Aorta (tissue), 5 donors: ENCODE measurements around the gene GPRIN3. TPM values are rescaled to one million over a fixed set of nuclear protein-coding genes. Genes with fewer than 3 reads are reported as not detected.
A peak's percentile ranks its signal among the peaks of the same experiment; 100 is the strongest.

Experiments
- ATAC-seq: fragments of 200-7000 bp; cut with Tn5 transposase; one replicate; pipeline ENCODE4 v1.9.1; 2022; ENCODE audit warnings: moderate library complexity; ENCODE audit not compliant: low FRiP score
- DNase-seq, 2 donors: peaks; one replicate each; pipeline ENCODE4 v3.0.0-alpha.2; 2020
- H3K27ac ChIP-seq, 2 donors: one replicate each; pipeline ENCODE4 v1.5.1; 2013; ENCODE audit warnings: low read length in 2 of 2, mild to moderate bottlenecking in 2 of 2, moderate library complexity in 2 of 2, control low read depth in 1 of 2, inconsistent platforms in 1 of 2, low read depth in 1 of 2
- H3K27me3 ChIP-seq, 2 donors: one replicate each; pipeline ENCODE4 v1.6.1; 2013; ENCODE audit warnings: control low read depth in 1 of 2, low read length in 1 of 2, mild to moderate bottlenecking in 1 of 2, moderate library complexity in 1 of 2; ENCODE audit not compliant: insufficient read depth in 2 of 2, control insufficient read depth in 1 of 2
- H3K36me3 ChIP-seq, 2 donors: one replicate each; pipeline ENCODE4 v1.6.1; 2013; ENCODE audit warnings: control low read depth in 1 of 2, low read length in 1 of 2, mild to moderate bottlenecking in 1 of 2; ENCODE audit not compliant: insufficient read depth in 2 of 2, control insufficient read depth in 1 of 2
- H3K4me1 ChIP-seq, 2 donors: one replicate each; pipeline ENCODE4 v1.6.1; 2013; ENCODE audit warnings: low read length in 2 of 2, control low read depth in 1 of 2, mild to moderate bottlenecking in 1 of 2, moderate library complexity in 1 of 2; ENCODE audit not compliant: insufficient read depth in 2 of 2, control insufficient read depth in 1 of 2
- H3K4me3 ChIP-seq, 2 donors: one replicate each; pipeline ENCODE4 v1.5.1; 2013; ENCODE audit warnings: low read length in 2 of 2, control low read depth in 1 of 2, mild to moderate bottlenecking in 1 of 2
- H3K9me3 ChIP-seq: one replicate; pipeline ENCODE4 v1.6.1; 2013; ENCODE audit warnings: mild to moderate bottlenecking, low read length; ENCODE audit not compliant: control insufficient read depth
- WGBS, 2 donors: extraction: QIAGEN DNeasy Blood & Tissue Kit; methylation state at CpG; one replicate each; pipeline ENCODE4 v1.1.7; 2013; 5-methylcytosine and 5-hydroxymethylcytosine counted together
- intact Hi-C, 2 donors: fragments of 100-400 bp; cut with DNase I; formaldehyde crosslinking; loops; one replicate each; pipeline versions ENCODE4 v1.14.2 to v1.15.0; 2022
- polyA plus RNA-seq, 2 donors: library from polyadenylated mRNA; stranded (reverse); fragments of 200-250 nt; gene quantifications; one replicate each; pipeline ENCODE4 v1.2.3, GENCODE V29; 2013
- total RNA-seq, 2 donors: library from RNA; stranded (reverse); fragmentation: NEBNext Ultra II Directional; extraction: Animal tissue kit (Norgen Biotek cat#: 25700); gene quantifications; one replicate each; pipeline ENCODE4 v1.2.1, GENCODE V29; 2021
- donor health status: healthy with polysubstance abuse.
- donor health status: Bipolar disorder and iron deficiency.
- donor health status: DM: no; HTN: no; CAD: no.
- donor health status: DM: no; HTN: no; CAD: no.
- donor health status: DM: yes; HTN: yes; CAD: no.

The GPRIN3 gene
- total and polyA plus RNA-seq, 4 donors, result 0.08 to 9.8 (median 3.9) TPM

DNA sequence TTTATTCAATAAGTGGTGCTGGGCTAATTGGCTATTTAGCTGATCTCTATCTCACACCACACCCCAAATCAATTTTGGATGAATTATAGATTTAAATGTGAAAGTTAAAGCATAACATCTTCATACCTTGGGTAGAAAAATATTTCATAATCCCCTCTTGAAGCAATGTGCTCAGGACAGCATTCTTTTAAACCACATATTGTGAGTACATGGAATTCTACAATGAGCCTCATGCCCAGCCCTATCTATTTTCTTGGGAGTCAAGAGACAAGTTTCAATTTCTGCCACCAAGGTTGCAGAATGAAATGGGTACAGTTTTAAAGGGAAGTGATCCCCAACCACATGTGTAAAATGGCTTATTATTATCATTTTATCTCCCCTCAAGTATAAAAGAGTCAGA, 30.6 kb upstream of the GPRIN3 start:
- H3K9me3 ChIP-seq, result no peaks in the 10 kb centered on the region
- ATAC-seq, result no peak
- intact Hi-C loops, result no loop called here
- no peak overlapping the region for H3K27ac ChIP-seq
- no peak overlapping the region for H3K4me3 ChIP-seq
- no peaks in the 10 kb centered on the region for H3K36me3 ChIP-seq
- H3K4me1 ChIP-seq, result no peaks in the 10 kb centered on the region
- no peaks in the 10 kb centered on the region for H3K27me3 ChIP-seq
- DNase-seq, result no peak

DNA sequence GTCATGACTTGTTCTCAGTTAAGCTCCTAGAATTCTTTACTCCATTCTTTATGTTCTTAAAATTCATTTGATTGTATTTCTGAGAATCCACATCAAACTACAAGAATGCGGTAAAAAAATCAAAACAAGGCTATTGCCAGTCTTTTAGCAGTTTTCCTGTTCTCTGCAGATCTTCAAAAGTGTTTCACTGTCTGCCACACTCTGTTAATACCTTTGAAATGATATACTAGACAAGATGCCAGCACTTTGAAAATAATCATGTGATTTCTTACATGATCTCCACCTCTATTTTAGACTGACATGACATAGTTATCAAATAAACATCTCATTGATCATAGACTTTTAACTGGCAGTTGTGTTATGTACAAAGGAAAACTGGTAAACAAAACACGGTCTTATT, 30.1 kb upstream of the GPRIN3 start:
- 79 to 80% methylated on average over 2 of the region's 2 CpGs for WGBS, 2 donors
- Histone ChIP-seq H3K27ac (no peak overlapping the region), H3K4me3 (no peak overlapping the region), H3K4me1 (no peaks in the 10 kb centered on the region), H3K27me3 (no peaks in the 10 kb centered on the region), H3K9me3 (no peaks in the 10 kb centered on the region), H3K36me3 (no peaks in the 10 kb centered on the region)
- intact Hi-C loops, result no loop called here
- no peak for ATAC-seq
- no peak for DNase-seq

DNA sequence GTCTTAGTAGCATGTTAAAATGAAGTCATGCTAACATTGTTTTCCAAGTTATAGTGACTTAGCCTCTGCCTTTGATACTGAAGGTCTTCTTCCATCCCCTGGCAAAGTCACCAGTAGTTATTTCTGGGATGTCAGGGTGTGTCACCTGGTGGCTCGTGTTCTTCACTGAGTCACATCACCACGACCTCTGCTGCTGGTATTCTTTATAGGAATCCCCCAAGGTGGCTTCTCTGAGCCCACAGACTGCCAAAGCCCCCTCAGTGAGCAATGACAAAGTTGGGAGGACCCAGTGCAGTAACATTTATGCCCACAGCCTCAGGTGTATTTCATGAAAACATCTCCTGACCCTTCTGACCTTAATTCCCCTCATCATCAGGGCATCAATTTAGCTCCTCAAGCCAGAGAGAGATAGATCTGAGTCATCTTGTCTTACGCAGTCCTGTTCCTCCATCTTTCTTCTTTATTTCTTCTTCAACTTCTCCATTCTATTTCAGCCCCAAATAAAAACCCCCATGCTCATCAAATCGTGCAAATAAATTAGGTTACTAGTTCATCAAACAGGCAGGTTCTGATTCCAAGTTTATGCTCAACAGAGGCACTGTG, 29.3 kb upstream of the GPRIN3 start:
- Histone ChIP-seq H3K9me3 (no peaks in the 10 kb centered on the region), H3K36me3 (no peaks in the 10 kb centered on the region), H3K27ac (no peak overlapping the region), H3K4me3 (no peak overlapping the region), H3K27me3 (no peaks in the 10 kb centered on the region), H3K4me1 (no peaks in the 10 kb centered on the region)
- 59 to 79% methylated on average over 4 of the region's 4 CpGs for WGBS, 2 donors
- DNase-seq, result no peak
- ATAC-seq, result no peak
- intact Hi-C loops, result no loop called here

DNA sequence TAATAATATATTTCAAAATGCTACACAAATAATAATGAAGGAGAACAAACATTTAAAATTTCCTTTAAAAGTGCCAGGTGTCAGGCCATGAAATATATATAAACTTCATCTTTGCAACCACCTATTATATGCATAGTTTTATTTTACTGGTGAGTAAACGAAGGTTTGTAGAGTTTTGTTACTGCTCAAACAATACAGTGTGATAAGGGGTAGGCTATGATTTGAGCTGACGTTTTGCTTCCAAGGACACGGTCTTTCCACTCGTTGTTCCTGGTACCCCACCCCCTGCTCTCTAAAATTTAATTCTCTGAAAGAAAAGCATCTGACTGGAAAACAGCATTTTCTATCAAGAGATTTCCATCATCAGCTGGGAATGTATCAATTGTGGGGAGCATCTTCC, 27.2 kb upstream of the GPRIN3 start:
- DNase-seq, result no peak
- no peak overlapping the region for H3K4me3 ChIP-seq
- 55 to 63% methylated on average over 4 of the region's 4 CpGs for WGBS, 2 donors
- H3K4me1 ChIP-seq, result no peaks in the 10 kb centered on the region
- no peak overlapping the region for H3K27ac ChIP-seq
- ATAC-seq, result no peak
- H3K36me3 ChIP-seq, result no peaks in the 10 kb centered on the region
- H3K27me3 ChIP-seq, result no peaks in the 10 kb centered on the region
- H3K9me3 ChIP-seq, result peaks cover 1% of the 10 kb centered on the region
- intact Hi-C loops, result no loop called here

DNA sequence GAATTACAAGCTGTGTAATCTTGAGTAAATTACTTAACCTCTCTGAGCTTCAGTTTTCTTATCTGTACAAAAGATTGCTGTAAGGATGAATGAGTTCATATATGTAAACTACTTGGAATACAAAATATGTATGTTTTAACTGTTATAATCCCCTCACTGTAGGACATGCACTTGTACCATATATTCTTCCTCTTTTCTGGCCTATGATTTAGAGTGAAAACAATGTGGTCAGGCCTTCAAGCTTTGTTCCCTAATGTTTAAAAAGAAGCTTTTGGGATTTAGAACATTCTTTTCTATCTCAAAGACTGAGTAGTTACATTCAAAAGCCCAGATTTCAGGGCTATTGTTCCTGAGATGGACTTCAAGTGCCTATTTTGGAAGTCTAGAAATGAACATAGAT, 26.7 kb upstream of the GPRIN3 start:
- DNase-seq, result no peak
- H3K4me3 ChIP-seq, result no peak overlapping the region
- H3K9me3 ChIP-seq, result peaks cover 1% of the 10 kb centered on the region
- H3K36me3 ChIP-seq, result no peaks in the 10 kb centered on the region
- no peak for ATAC-seq
- no peaks in the 10 kb centered on the region for H3K4me1 ChIP-seq
- no peaks in the 10 kb centered on the region for H3K27me3 ChIP-seq
- H3K27ac ChIP-seq, result no peak overlapping the region
- intact Hi-C loops, result no loop called here

DNA sequence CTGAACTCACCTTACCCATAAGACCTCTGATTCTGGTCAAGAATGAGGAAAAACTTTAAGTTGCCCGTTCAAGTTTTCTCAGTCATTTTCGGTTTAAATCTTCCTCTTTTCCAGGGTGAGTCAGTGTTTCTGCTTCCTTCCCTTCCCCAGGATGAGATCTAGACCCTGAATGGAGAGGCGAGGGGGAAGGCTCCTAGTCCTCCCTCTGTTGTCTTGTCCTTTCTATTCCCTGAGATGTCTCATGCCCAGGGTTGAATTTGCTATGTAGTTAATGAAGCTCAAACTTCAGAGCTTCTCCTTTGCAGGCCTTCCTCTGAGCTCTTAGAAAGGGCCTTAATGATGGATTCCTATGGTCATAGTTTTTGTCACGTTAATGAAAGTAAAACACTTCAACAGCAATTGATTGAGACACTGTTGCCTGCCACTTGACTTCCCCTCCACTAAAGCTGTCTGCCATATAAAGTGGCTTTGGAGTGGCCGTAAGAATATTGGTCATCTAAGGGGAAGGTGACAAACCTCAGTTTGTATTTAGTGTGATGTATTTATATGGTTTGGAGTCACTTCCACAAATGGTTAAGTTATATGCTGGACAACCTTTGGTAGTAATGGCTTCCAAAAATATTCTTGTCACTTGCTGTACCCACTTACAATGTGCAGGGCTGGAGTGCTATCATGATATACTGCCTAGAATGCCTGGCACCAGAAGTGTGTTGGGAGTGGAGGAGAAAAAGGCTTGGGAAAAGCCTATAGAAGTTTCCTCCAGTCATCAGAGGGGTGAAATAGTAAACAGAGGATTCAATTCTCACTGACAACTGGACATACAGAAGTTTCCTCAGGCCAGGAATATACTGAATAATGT, 24.3 kb upstream of the GPRIN3 start:
- Histone ChIP-seq H3K27me3 (no peaks in the 10 kb centered on the region), H3K27ac (no peak overlapping the region), H3K9me3 (peaks cover 4% of the 10 kb centered on the region), H3K4me3 (no peak overlapping the region), H3K36me3 (no peaks in the 10 kb centered on the region), H3K4me1 (no peaks in the 10 kb centered on the region)
- ATAC-seq (no peak), DNase-seq (no peak)
- intact Hi-C loops, result no loop called here
- 85 to 87% methylated on average over 5 of the region's 5 CpGs for WGBS, 2 donors

DNA sequence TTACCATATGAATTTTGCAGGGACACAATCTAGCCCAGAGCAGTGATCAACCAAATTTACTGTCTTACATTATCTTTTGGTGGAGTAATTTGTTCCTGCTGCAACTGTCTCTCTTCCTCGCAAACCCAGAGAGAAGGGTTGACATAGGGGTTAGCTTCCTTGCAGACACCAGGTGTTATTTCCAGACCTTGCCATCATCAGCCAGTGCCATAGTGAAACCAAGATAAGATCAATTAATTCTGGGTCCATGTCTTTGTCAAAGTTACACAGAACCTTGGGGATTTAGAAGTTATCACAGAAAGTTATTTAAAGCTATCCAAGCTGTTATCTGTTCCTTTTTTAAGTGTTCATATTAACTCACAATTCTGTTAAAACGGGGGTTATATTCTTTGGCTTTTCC, 23.6 kb upstream of the GPRIN3 start:
- H3K4me3 ChIP-seq, result no peak overlapping the region
- WGBS, 2 donors, result 67 to 69% methylated on average over 2 of the region's 2 CpGs
- H3K27me3 ChIP-seq, result no peaks in the 10 kb centered on the region
- intact Hi-C loops, result no loop called here
- no peaks in the 10 kb centered on the region for H3K36me3 ChIP-seq
- DNase-seq (no peak), ATAC-seq (no peak)
- no peak overlapping the region for H3K27ac ChIP-seq
- H3K9me3 ChIP-seq, result peaks cover 4% of the 10 kb centered on the region
- no peaks in the 10 kb centered on the region for H3K4me1 ChIP-seq

DNA sequence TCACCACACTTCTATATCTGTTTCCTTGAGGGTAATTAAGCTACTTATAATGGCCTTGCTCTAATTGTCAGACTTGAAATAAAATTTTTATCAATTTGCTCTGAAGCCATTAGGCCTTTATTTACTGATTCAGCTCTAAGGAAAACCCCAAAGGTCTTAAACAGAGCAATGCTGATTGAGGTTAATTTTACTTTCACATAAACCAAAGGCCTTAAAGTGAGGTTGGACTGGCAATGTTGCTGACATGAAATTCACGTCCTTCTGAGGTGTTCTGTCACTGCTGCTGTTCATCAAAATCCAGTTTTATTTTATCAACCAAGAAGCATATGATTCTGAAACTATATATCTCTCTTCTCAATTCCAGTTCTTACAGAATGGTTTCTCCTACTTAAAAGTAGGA, 21.7 kb upstream of the GPRIN3 start:
- no peaks in the 10 kb centered on the region for H3K4me1 ChIP-seq
- DNase-seq, result no peak

DNA sequence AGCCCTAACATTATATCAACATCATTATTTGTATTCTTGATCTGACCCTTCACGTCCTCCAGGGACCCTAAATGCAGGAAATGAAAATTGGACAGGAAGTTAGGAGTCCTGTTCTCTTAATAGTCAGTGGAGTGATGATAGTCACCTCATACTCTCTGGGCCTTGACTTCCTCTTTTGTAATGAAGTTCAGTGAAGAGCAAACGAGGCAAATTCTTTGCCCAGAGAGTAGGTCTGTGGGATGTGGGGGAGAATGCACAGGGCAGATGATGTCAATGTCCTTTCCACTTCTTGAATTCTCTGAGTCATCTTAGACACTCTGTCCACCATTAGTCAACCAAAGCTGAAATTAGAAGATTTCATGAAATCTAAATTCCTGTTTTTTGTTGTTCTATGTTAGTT, 17.1 kb upstream of the GPRIN3 start:
- Histone ChIP-seq H3K27ac (no peak overlapping the region), H3K4me1 (no peaks in the 10 kb centered on the region), H3K4me3 (no peak overlapping the region), H3K36me3 (no peaks in the 10 kb centered on the region), H3K9me3 (peaks cover 4% of the 10 kb centered on the region), H3K27me3 (no peaks in the 10 kb centered on the region)
- peak in 1 of 2 donors; percentile 40 for DNase-seq
- intact Hi-C loops, result no loop called here
- whole genome bisulfite sequencing, 2 donors, result 30 to 37% methylated on average over 2 of the region's 2 CpGs
- ATAC-seq, result peak; percentile 29

More for the DNA sequence above, 21.7 kb upstream of the GPRIN3 start:
- ATAC-seq, result no peak
- intact Hi-C loops, result no loop called here
- 78% methylated on average over 1 of the region's 1 CpG for WGBS, 2 donors
- Histone ChIP-seq H3K4me3 (no peak overlapping the region), H3K9me3 (peaks cover 5% of the 10 kb centered on the region), H3K27me3 (no peaks in the 10 kb centered on the region), H3K27ac (no peak overlapping the region), H3K36me3 (no peaks in the 10 kb centered on the region)
